ENCODE data around the gene LIX1.

DNA sequence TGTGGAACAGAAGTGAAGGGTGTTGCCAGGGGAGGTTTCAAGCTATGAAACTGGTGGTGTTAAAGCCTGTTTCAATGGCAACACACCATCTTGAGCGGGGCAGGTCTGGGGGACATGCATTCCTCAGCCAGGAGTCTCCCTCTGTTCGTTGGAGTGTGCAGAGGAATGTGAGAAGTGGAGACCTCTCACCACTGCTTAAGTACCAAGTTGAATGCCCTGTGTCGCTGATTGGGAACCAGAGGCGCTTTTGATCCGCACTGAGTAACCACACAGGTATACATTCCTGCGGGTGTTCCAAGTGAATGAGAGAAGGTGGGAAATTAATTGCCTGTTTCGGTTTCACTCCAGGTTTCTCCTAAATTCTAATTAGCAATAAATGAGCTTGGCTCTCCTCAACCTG lies 99.4 kb downstream of the LIX1 start:
- TF ChIP-seq CTCF (IDR thresholded peaks at IDR 0.05), result no peak
- no peak for TF ChIP-seq RCOR1 (IDR thresholded peaks at IDR 0.05; ENCODE audit: low read depth, low read length)
